MM.1S (cell line): Measurements from ENCODE around the gene LCE3C.

Experiments
- DNase-seq: peaks from one replicate; pipeline ENCODE4 v3.0.0-alpha.2; 2015
- H2AFZ ChIP-seq: fragments of 300-600 bp; sonication (generic); 2 replicates; pipeline ENCODE4 v1.6.0; 2016; ENCODE audit warnings: antibody characterized with exemption, low read length
- H3F3A ChIP-seq: fragments of 300-600 bp; sonication (generic); 2 replicates; pipeline ENCODE4 v1.6.1; 2016; ENCODE audit warnings: mild to moderate bottlenecking, antibody characterized with exemption, low read length, moderate library complexity, mixed read lengths; ENCODE audit not compliant: insufficient read depth
- H3K27ac ChIP-seq: fragments of 300-600 bp; sonication (generic); 2 replicates; pipeline ENCODE4 v1.5.1; 2016; ENCODE audit warnings: mild to moderate bottlenecking, low read length
- H3K27me3 ChIP-seq: fragments of 300-600 bp; sonication (generic); replicated peaks from 2 replicates; pipeline ENCODE4 v1.6.0; 2016; ENCODE audit warnings: low read length; ENCODE audit not compliant: insufficient read depth
- H3K36me3 ChIP-seq: fragments of 300-600 bp; sonication (generic); replicated peaks from 2 replicates; pipeline ENCODE4 v1.6.1; 2016; ENCODE audit warnings: mild to moderate bottlenecking, low read length, mixed read lengths; ENCODE audit not compliant: insufficient read depth
- H3K4me1 ChIP-seq: fragments of 300-600 bp; sonication (generic); 2 replicates; pipeline ENCODE4 v1.6.1; 2016; ENCODE audit warnings: low read length, mixed read lengths
- H3K4me2 ChIP-seq: fragments of 300-600 bp; sonication (generic); 2 replicates; pipeline ENCODE4 v1.6.0; 2016; ENCODE audit warnings: low read depth, low read length
- H3K4me3 ChIP-seq: fragments of 300-600 bp; sonication (generic); 2 replicates; pipeline ENCODE4 v1.5.1; 2016; ENCODE audit warnings: low read length, mixed read lengths
- H3K79me2 ChIP-seq: fragments of 300-600 bp; sonication (generic); 2 replicates; pipeline ENCODE4 v1.6.1; 2016; ENCODE audit warnings: mixed run types, low read length, mixed read lengths
- H3K9ac ChIP-seq: fragments of 300-600 bp; sonication (generic); 2 replicates; pipeline ENCODE4 v1.6.1; 2016; ENCODE audit warnings: low read length, mixed read lengths
- H3K9me2 ChIP-seq: fragments of 300-600 bp; sonication (generic); replicated peaks from 2 replicates; pipeline ENCODE4 v1.6.1; 2016; ENCODE audit warnings: mild to moderate bottlenecking, low read length, mixed read lengths; ENCODE audit not compliant: insufficient read depth
- H3K9me3 ChIP-seq: fragments of 300-600 bp; sonication (generic); replicated peaks from 2 replicates; pipeline ENCODE4 v1.6.1; 2016; ENCODE audit warnings: mild to moderate bottlenecking, low read length, mixed read lengths; ENCODE audit not compliant: insufficient read depth
- H4K20me1 ChIP-seq: fragments of 300-600 bp; sonication (generic); 2 replicates; pipeline ENCODE4 v1.6.1; 2016; ENCODE audit warnings: mild to moderate bottlenecking, low read length, moderate library complexity, mixed read lengths; ENCODE audit not compliant: insufficient read depth
- EZH2 ChIP-seq: fragments of 300-600 bp; sonication (generic); optimal IDR thresholded peaks from 2 replicates; pipeline ENCODE3; 2017; ENCODE audit warnings: low read depth, mild to moderate bottlenecking, antibody characterized with exemption, low read length, mixed read lengths
- EZH2phosphoT487 ChIP-seq: fragments of 300-600 bp; sonication (generic); IDR thresholded peaks from 2 replicates; pipeline ENCODE4 v1.6.1; 2018; ENCODE audit warnings: antibody characterized with exemption, low read length
- TF ChIP-seq, protein P1 (sequence below): fragments of 300-600 bp; sonication (generic); IDR thresholded peaks from 2 replicates; pipeline ENCODE4 v1.5.1; 2016; ENCODE audit warnings: antibody characterized with exemption, low read length, mixed read lengths

LCE3C gene

DNA sequence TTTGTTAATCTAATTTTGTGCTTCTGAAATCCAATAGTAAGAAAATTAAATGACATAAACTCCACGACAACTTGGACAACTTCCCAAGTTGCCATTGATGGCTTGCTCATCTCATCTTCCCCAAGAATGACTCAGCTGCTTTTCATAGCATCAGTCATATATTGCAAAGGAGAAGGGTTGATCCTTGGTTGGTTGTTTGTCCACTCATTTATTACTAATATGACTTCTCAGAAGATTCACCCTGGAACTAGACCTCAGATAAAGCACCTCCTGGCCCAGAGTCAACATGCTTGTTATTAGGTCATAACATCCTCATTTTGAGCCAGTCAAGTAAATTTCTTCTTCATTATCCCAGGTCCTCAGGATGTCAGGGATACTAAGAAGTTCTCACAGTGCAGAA lies 17.4 kb upstream of the LCE3C start:
- no peaks in the 10 kb centered on the region for H4K20me1 ChIP-seq
- no peaks in the 10 kb centered on the region for H3K9me3 ChIP-seq
- no peaks in the 10 kb centered on the region for H3K79me2 ChIP-seq
- no peak overlapping the region for H3K4me2 ChIP-seq
- H3K4me1 ChIP-seq, result no peaks in the 10 kb centered on the region
- no peak for DNase-seq
- no peaks in the 10 kb centered on the region for H3F3A ChIP-seq
- H3K36me3 ChIP-seq, result no peaks in the 10 kb centered on the region
- H3K4me3 ChIP-seq, result no peak overlapping the region
- TF ChIP-seq EZH2phosphoT487, result no peak
- no peak for TF ChIP-seq EZH2
- TF ChIP-seq, protein P1, sequence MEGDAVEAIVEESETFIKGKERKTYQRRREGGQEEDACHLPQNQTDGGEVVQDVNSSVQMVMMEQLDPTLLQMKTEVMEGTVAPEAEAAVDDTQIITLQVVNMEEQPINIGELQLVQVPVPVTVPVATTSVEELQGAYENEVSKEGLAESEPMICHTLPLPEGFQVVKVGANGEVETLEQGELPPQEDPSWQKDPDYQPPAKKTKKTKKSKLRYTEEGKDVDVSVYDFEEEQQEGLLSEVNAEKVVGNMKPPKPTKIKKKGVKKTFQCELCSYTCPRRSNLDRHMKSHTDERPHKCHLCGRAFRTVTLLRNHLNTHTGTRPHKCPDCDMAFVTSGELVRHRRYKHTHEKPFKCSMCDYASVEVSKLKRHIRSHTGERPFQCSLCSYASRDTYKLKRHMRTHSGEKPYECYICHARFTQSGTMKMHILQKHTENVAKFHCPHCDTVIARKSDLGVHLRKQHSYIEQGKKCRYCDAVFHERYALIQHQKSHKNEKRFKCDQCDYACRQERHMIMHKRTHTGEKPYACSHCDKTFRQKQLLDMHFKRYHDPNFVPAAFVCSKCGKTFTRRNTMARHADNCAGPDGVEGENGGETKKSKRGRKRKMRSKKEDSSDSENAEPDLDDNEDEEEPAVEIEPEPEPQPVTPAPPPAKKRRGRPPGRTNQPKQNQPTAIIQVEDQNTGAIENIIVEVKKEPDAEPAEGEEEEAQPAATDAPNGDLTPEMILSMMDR, result no peak
- no peak overlapping the region for H3K27ac ChIP-seq
- no peak overlapping the region for H3K9ac ChIP-seq
- H3K27me3 ChIP-seq, result no peaks in the 10 kb centered on the region
- no peak overlapping the region for H2AFZ ChIP-seq
- no peaks in the 10 kb centered on the region for H3K9me2 ChIP-seq

DNA sequence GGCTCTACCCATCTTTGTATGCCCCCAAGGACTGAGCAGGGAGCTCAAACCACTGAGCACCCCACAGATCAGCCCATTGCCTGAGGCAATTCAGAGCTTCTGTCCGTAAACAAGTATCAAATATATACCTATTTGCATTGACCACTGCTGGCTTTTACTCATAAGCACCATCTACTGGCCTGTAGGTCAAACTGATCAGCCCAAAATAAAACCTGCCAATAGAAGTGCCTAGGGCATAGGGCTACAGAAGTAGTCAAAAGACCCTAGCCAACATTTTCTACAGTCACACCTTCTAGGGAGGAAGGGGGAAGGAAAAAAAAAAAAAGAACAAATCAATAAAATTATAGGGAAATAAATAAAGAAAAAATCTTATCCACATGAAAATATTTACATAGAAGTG lies 14.4 kb upstream of the LCE3C start:
- Histone ChIP-seq H3F3A (no peaks in the 10 kb centered on the region), H3K27ac (no peak overlapping the region), H3K9me3 (no peaks in the 10 kb centered on the region), H2AFZ (no peak overlapping the region), H3K4me3 (no peak overlapping the region), H3K36me3 (no peaks in the 10 kb centered on the region), H3K4me1 (no peaks in the 10 kb centered on the region), H4K20me1 (no peaks in the 10 kb centered on the region), H3K9me2 (no peaks in the 10 kb centered on the region), H3K27me3 (no peaks in the 10 kb centered on the region), H3K9ac (no peak overlapping the region), H3K4me2 (no peak overlapping the region), H3K79me2 (no peaks in the 10 kb centered on the region)
- TF ChIP-seq EZH2phosphoT487 (no peak), EZH2 (no peak)
- TF ChIP-seq, protein P1, result peak; percentile 19
- no peak for DNase-seq

DNA sequence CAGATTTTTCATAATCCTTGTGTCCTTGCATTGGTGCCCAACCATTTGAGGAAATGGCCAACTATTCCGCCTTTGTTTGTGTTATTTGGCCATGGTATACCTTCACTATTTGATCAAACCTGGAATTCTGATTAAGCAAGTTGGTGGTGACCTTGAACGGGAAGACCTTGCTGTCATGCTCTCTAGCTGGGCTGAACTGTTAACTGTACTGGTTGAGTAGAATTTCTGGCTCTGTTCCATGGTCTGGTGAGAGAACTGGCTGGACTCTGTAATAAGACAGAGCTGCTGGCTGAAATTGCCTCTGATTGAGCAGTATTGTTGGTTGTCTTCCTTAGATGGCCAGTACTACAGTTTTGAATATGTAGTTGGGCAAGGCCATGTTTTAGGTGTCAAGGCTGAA lies 3.0 kb upstream of the LCE3C start:
- H3K4me2 ChIP-seq, result no peak overlapping the region
- no peak overlapping the region for H2AFZ ChIP-seq
- no peak overlapping the region for H3K9ac ChIP-seq
- H3K79me2 ChIP-seq, result no peaks in the 10 kb centered on the region
- no peak overlapping the region for H3K4me3 ChIP-seq
- no peaks in the 10 kb centered on the region for H3K9me3 ChIP-seq
- TF ChIP-seq EZH2phosphoT487 (no peak), EZH2 (no peak)
- TF ChIP-seq, protein P1, result no peak
- no peaks in the 10 kb centered on the region for H4K20me1 ChIP-seq
- H3K36me3 ChIP-seq, result no peaks in the 10 kb centered on the region
- no peaks in the 10 kb centered on the region for H3K9me2 ChIP-seq
- H3K4me1 ChIP-seq, result no peaks in the 10 kb centered on the region
- H3F3A ChIP-seq, result no peaks in the 10 kb centered on the region
- H3K27me3 ChIP-seq, result no peaks in the 10 kb centered on the region
- DNase-seq, result no peak
- H3K27ac ChIP-seq, result no peak overlapping the region

DNA sequence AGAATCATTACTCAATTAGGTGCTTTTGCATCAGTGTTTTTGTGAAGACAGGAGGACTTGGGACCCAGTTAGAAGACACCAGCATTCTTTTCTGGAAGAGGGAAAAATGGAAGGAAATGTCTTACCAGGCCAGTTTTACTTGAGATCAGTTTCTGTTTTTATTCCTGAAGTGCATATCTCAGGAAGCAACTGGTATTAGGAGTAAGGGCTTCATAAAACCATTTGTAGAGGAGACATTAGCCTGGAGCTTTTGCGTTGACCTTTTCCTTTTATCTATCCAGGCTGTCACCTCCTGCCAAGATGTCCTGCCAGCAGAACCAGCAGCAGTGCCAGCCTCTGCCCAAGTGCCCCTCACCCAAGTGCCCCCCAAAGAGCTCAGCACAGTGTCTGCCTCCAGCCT lies 13.5 kb downstream of the LCE3C start, which contains the start of gene LCE3B:
Gene LCE3B, plus strand, starts transcription at position 301 of the 400 bp plus-strand sequence. Its CDS starts 0 bp downstream, at position 301.
- Histone ChIP-seq H3K9me2 (no peaks in the 10 kb centered on the region), H3K27ac (no peak within 1 kb of the TSS), H3K79me2 (no peaks in the 10 kb centered on the region), H3K4me1 (no peaks in the 10 kb centered on the region), H3K9ac (no peak within 1 kb of the TSS), H2AFZ (no peak within 1 kb of the TSS), H3K9me3 (no peaks in the 10 kb centered on the region), H3K36me3 (no peaks in the 10 kb centered on the region), H3F3A (no peaks in the 10 kb centered on the region), H3K4me2 (no peak within 1 kb of the TSS), H4K20me1 (no peaks in the 10 kb centered on the region), H3K4me3 (no peak within 1 kb of the TSS), H3K27me3 (no peaks in the 10 kb centered on the region)
- no peak for DNase-seq
- TF ChIP-seq EZH2, result no peak
- TF ChIP-seq, protein P1, result no peak
- TF ChIP-seq EZH2phosphoT487, result no peak
